Type B pancreatic cell (in vitro differentiated cells): ENCODE results near the gene REELD1. TPM values are rescaled to one million over a fixed set of nuclear protein-coding genes. Genes with fewer than 3 reads are reported as not detected.

Experiments used
- DNase-seq: peaks from one replicate; pipeline ENCODE4 v3.0.0; 2021; ENCODE audit warnings: mixed read lengths; ENCODE audit not compliant: unreplicated experiment; ENCODE audit errors: extremely low spot score
- H3K27ac Mint-ChIP-seq: 2 replicates; pipeline ENCODE4 v1.8.0; 2021; ENCODE audit warnings: mild to moderate bottlenecking, mixed read lengths
- H3K27me3 Mint-ChIP-seq: 2 replicates; pipeline ENCODE4 v1.8.0; 2021; ENCODE audit warnings: mixed read lengths
- H3K36me3 Mint-ChIP-seq: 2 replicates; pipeline ENCODE4 v1.8.0; 2021; ENCODE audit warnings: mixed read lengths
- H3K4me1 Mint-ChIP-seq: one replicate; pipeline ENCODE4 v1.8.0; 2021; ENCODE audit warnings: mixed read lengths; ENCODE audit not compliant: unreplicated experiment
- H3K4me3 Mint-ChIP-seq: 2 replicates; pipeline ENCODE4 v1.8.0; 2021; ENCODE audit warnings: mild to moderate bottlenecking, mixed read lengths
- H3K9me3 Mint-ChIP-seq: 2 replicates; pipeline ENCODE4 v1.8.0; 2021; ENCODE audit warnings: mixed read lengths
- CTCF ChIP-seq: fragments of 200-600 bp; sonication (generic); conservative IDR thresholded peaks from 2 replicates; pipeline ENCODE4 v1.5.0; 2021; ENCODE audit warnings: antibody characterized with exemption, mild to moderate bottlenecking
- total RNA-seq: library from RNA; stranded (reverse); gene quantifications from 2 replicates; pipeline ENCODE4 v1.2.1, GENCODE V29; 2021; ENCODE audit warnings: low replicate concordance

The REELD1 gene
- total RNA-seq, 1 donor from 2014 or later: 0.14 TPM

GRCh38 chr4:146237092-146237491 lies 22.8 kb downstream of the REELD1 start:
- DNase-seq: no peak
- Mint-ChIP-seq H3K27ac (no peak overlapping the region), H3K4me3 (no peak overlapping the region), H3K4me1 (peaks cover 4% of the 10 kb centered on the region), H3K9me3 (peaks cover 8% of the 10 kb centered on the region), H3K36me3 (no peaks in the 10 kb centered on the region), H3K27me3 (no peaks in the 10 kb centered on the region)
- no peak for TF ChIP-seq CTCF

GRCh38 chr4:146238107-146238506 lies 23.8 kb downstream of the REELD1 start:
- peaks cover 4% of the 10 kb centered on the region for H3K4me1 Mint-ChIP-seq
- TF ChIP-seq CTCF: no peak
- H3K27ac Mint-ChIP-seq: no peak overlapping the region
- peaks cover 3% of the 10 kb centered on the region for H3K9me3 Mint-ChIP-seq
- no peak for DNase-seq
- H3K4me3 Mint-ChIP-seq: no peak overlapping the region
- no peaks in the 10 kb centered on the region for H3K36me3 Mint-ChIP-seq
- no peaks in the 10 kb centered on the region for H3K27me3 Mint-ChIP-seq

- Mint-ChIP-seq H3K9me3 (peaks cover 3% of the 10 kb centered on the region), H3K4me3 (no peak overlapping the region), H3K36me3 (no peaks in the 10 kb centered on the region), H3K27me3 (peaks cover 5% of the 10 kb centered on the region), H3K4me1 (peaks cover 15% of the 10 kb centered on the region), H3K27ac (no peak overlapping the region)
- no peak for DNase-seq
- peak; percentile 59 for TF ChIP-seq CTCF
These were observed 29.0 kb downstream of the REELD1 start for GRCh38 chr4:146243141-146243882.

DNA sequence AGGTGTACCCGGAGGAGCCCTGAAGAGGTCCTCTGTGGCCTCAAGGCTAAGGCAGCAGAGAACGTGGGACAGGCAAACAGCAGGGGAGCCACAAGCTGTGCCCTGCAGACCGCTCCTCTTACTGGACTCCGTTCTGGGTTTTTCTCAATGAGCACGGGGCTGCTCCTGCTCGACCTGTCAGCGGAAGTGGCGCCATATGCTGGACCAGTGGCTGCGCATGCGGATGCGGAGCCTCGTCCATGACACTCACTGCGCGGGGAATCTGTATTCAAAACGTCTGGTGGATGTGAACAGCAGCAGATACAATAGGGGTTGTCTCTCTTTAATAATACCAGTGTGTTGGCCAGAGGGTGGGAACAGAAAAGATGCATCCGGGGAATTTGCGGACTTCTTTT lies 29.5 kb downstream of the REELD1 start:
- H3K4me1 Mint-ChIP-seq: peaks cover 15% of the 10 kb centered on the region
- DNase-seq: no peak
- no peak overlapping the region for H3K27ac Mint-ChIP-seq
- no peaks in the 10 kb centered on the region for H3K36me3 Mint-ChIP-seq
- H3K27me3 Mint-ChIP-seq: peaks cover 5% of the 10 kb centered on the region
- H3K9me3 Mint-ChIP-seq: peaks cover 3% of the 10 kb centered on the region
- TF ChIP-seq CTCF: no peak
- no peak overlapping the region for H3K4me3 Mint-ChIP-seq

DNA sequence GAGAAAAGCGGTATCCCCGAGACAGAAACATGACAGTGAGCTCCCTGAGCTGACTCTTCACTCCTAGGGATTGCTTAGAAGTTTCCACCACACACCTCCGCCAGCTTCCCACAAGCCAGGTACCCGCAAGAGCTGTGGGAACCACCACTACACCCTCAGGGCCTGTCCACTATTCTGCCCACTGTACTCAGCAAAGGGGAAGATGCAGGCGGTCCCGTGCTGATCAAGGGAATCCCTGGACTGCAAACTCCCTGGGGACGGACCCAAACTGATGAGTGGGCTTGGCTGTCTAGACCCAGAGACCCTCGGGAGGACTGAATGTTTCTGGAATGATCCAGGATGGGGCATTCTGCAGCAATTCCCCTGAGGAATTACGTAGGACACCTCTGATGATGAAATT lies 30.2 kb downstream of the REELD1 start:
- H3K27ac Mint-ChIP-seq: no peak overlapping the region
- no peak overlapping the region for H3K4me3 Mint-ChIP-seq
- peaks cover 5% of the 10 kb centered on the region for H3K27me3 Mint-ChIP-seq
- H3K36me3 Mint-ChIP-seq: no peaks in the 10 kb centered on the region
- H3K4me1 Mint-ChIP-seq: peaks cover 15% of the 10 kb centered on the region
- no peak for DNase-seq
- TF ChIP-seq CTCF: no peak
- peaks cover 3% of the 10 kb centered on the region for H3K9me3 Mint-ChIP-seq
